GM21526 (cell line): ENCODE data around the gene ARID1A.

Source experiments
- ATAC-seq: cut with Tn5 transposase; IDR thresholded peaks from one replicate; pipeline ENCODE4 v1.9.1; 2021; ENCODE audit warnings: moderate library complexity; ENCODE audit not compliant: unreplicated experiment, low FRiP score

The ARID1A gene

DNA sequence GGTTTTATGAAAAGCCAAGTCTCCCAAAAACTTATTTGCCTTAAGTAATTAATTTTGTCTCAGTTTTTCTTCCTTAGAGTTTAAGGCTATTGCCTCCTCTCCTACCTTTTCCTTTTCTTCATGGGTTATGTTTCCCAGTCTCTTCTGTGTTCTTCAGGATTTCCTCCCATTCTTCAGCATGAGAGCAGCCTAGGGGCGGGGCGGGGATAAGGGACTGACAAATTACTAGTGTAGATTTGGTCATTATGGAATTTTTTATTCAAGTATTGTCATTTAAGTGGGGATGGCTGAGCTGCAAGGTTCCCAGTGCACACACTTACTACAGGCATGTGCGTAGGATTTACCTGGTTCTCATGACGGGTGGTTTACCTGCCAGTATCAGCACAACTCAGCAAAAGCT lies 56.7 kb downstream of the ARID1A start:
- ATAC-seq, result no peak

DNA sequence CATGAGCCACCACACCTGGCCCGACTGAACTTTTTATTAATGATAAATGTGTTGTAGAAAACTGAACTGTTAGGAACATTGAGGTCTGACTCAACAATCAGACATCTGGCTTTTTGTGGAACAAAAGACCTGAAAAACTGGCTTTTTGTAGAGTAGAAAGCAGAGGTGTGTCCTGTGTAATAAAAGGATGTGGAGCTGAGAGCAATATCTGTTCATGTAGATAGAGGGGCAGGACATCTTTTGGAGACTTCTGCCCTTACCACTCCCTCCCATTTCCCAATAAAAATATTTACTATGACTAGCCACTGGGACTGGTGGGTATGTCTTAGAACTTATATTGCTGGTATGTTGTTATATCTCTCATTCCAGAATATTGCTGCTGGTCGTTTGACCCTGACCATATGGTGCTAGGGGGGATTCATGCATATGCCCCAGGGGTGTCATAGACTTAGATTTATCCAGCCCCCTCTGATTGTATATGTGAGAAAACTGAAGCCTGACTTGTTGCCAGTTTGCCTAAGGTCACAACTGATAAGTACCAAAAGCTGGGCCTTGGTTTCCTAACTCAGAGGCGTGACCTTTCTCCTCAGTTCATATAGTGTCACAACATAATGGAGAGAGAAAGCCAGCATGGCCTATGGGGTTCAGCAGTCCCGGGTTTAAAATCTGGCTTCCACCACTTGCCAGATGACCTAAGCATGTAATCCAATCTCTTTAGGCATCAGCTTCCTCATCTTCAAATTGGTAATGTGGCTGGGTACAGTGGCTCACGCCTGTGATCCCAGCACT lies 58.5 kb downstream of the ARID1A start:
- no peak for ATAC-seq

GRCh38 chr1:26758358-26758757 lies 62.5 kb downstream of the ARID1A start:
- no peak for ATAC-seq

- ATAC-seq, result no peak
These were observed 63.7 kb downstream of the ARID1A start for GRCh38 chr1:26759531-26759930.

DNA sequence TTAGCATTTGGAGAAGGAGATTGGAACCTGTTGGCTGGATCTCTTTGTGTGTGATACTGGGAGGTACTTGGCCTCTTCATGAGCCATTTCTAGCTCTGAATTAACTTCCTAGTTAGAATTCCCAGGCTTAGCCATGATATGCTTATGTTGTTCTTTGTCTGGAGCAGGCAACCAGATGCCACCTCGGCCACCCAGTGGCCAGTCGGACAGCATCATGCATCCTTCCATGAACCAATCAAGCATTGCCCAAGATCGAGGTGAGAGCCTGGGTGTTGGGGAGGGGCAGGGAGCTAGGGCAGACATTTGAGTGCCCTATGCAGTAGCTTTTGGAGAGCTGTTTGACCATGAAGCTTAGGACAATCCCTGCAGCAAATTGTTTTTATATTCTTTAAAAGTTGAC lies 65.4 kb downstream of the ARID1A start:
- no peak for ATAC-seq

- no peak for ATAC-seq
These were observed 71.9 kb downstream of the ARID1A start for GRCh38 chr1:26767714-26768113.

GRCh38 chr1:26768755-26769154 lies 72.9 kb downstream of the ARID1A start:
- ATAC-seq, result no peak

- ATAC-seq, result no peak
These were observed 75.4 kb downstream of the ARID1A start for GRCh38 chr1:26771285-26771642.

DNA sequence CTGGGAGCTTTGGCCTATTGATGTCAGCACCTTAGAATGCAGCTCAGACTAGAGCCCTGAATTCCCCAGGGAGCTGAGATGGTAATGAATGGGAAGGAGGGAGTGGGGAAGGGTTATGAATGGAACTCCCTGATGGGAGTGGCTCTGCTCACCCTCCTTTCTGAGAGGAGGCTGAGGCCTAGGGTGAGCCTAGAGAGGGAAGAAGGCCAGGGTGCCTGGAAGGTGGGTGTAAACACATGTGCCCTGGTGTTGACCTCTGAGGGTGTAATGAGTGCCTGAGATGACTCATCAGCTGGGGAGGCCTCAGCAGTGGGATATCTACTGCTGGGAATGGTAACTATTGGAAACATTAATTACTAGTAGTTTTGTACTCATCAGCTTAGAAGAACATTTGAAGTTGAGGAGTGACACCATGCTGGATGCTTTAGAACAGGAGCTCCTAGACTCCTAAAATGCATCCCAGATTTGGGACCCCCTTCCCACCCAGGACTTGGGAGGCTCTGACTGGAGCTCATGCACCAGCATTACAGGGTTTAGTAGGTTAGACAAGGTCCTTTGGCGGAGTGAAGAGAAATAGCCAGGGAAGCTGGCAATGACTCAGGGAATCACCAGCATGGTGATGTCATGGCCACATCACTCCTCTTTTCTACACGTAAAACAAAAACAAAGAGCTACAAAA lies 76.0 kb downstream of the ARID1A start:
- no peak for ATAC-seq

DNA sequence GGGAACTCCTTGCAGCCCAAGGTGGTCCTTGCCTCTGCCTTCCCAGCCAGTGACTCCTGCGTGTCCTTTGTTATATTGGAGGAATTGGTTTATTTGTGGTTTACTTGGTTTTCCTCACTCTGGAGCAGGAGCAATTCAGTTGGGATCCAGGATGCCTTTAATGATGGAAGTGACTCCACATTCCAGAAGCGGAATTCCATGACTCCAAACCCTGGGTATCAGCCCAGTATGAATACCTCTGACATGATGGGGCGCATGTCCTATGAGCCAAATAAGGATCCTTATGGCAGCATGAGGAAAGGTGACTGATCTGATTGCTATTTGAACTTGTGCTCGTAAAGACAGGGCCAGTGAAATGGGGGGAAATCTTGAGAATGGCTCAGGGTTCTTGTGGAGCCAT lies 76.9 kb downstream of the ARID1A start:
- ATAC-seq, result no peak

DNA sequence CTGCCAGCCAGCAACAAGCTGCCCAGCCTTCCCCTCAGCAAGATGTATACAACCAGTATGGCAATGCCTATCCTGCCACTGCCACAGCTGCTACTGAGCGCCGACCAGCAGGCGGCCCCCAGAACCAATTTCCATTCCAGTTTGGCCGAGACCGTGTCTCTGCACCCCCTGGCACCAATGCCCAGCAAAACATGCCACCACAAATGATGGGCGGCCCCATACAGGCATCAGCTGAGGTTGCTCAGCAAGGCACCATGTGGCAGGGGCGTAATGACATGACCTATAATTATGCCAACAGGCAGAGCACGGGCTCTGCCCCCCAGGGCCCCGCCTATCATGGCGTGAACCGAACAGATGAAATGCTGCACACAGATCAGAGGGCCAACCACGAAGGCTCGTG lies 78.6 kb downstream of the ARID1A start:
- ATAC-seq, result no peak

GRCh38 chr1:26775666-26776065 lies 79.9 kb downstream of the ARID1A start:
- no peak for ATAC-seq

- no peak for ATAC-seq
These were observed 83.4 kb downstream of the ARID1A start for GRCh38 chr1:26779098-26779668.

- ATAC-seq, result no peak
These were observed 84.6 kb downstream of the ARID1A start for GRCh38 chr1:26780344-26780957.

GRCh38 chr1:26781206-26781825 lies 85.5 kb downstream of the ARID1A start:
- no peak for ATAC-seq

DNA sequence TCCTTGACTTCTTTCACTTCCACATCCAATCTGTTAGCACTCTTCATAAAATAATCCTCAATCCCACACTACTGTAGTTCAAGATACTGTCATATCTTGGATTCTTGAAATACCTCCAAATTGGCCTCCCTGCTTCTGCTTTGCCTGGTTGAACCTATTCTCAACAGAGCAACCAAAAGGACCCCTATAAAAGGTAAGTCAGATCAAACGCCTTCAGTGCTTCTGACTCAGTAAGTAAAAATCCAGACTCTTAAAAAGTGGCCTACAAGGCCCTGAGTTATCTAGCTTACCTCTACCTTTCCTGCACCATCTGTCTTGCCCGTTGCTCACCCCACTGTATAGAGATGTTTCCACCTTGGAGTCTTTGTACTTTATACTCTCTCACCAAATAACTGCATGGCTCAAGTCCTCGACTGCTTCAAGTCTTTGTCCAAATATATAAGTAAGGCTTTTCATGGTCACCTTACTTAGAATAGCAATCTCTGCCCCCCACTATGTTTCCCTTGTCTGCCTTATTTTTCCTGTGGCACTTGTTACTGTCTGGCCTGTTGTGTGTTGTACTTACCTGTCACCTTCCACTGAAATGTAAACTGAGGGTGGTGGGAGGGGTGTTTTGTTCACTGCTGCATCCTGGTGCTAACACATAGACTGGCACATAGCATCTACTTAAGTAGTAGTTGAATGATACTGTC lies 86.9 kb downstream of the ARID1A start:
- ATAC-seq, result no peak

- no peak for ATAC-seq
These were observed 87.8 kb downstream of the ARID1A start for GRCh38 chr1:26783646-26784022.

GRCh38 chr1:26784023-26784871 lies 88.4 kb downstream of the ARID1A start:
- ATAC-seq, result no peak

DNA sequence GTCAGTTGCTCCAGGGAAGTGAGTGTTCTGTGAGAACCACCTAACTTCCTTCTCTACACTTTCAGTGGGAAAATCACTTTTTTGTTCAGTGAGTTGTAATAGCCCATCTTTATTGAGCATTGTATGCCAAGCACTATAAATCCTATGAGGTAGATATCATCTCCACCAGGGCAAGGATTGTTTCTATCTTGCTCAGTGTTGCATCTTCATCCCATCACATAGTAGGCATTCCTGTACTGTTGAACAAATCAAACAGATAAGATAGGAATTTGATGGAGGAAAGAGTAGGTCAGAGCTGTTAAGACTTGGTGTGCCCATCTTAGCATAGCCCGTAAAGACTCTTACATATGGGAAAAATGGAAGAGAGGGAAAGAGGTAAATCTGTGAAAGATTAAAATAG lies 89.1 kb downstream of the ARID1A start:
- ATAC-seq, result no peak
